Activated CD4-positive, alpha-beta T cell treated with anti-CD3 and anti-CD28 coated beads, Interleukin-2, amount 50 U/mL, for 48 hours (primary cell): ENCODE results near the gene SCN2A.

Source experiments
- DNase-seq, 2 experiments: peaks; one replicate each; pipeline ENCODE4 v3.0.0-alpha.2; 2020

The SCN2A gene

GRCh38 chr2:165348441-165348840, 109.2 kb downstream of the SCN2A start:
- no peak for DNase-seq

GRCh38 chr2:165349181-165349580, 110.0 kb downstream of the SCN2A start:
- no peak for DNase-seq

GRCh38 chr2:165357758-165358157, 118.5 kb downstream of the SCN2A start:
- no peak for DNase-seq

- DNase-seq, result no peak
Observed at GRCh38 chr2:165361514-165361913, 122.3 kb downstream of the SCN2A start.

- no peak for DNase-seq
Observed at GRCh38 chr2:165369131-165369897, 130.1 kb downstream of the SCN2A start.

GRCh38 chr2:165369898-165370296, 130.7 kb downstream of the SCN2A start:
- no peak for DNase-seq

- DNase-seq, result no peak
Observed at GRCh38 chr2:165371356-165371755, 132.1 kb downstream of the SCN2A start.

GRCh38 chr2:165373278-165374010, 134.2 kb downstream of the SCN2A start:
- no peak for DNase-seq

GRCh38 chr2:165376571-165376975, 137.4 kb downstream of the SCN2A start:
- DNase-seq, result no peak

- DNase-seq, result no peak
Observed at GRCh38 chr2:165382362-165382761, 143.1 kb downstream of the SCN2A start.

- DNase-seq, result no peak
Observed at GRCh38 chr2:165390875-165391274, 151.7 kb downstream of the SCN2A start.

- DNase-seq, result no peak
Observed at GRCh38 chr2:165391791-165392190, 152.6 kb downstream of the SCN2A start.

GRCh38 chr2:165398603-165399002, 159.4 kb downstream of the SCN2A start:
- peak; percentile 7 to 20 for DNase-seq

- DNase-seq, result no peak
Observed at GRCh38 chr2:165401285-165401852, 162.2 kb downstream of the SCN2A start.

GRCh38 chr2:165402162-165402561, 162.9 kb downstream of the SCN2A start:
- DNase-seq, result no peak

GRCh38 chr2:165406173-165406572, 167.0 kb downstream of the SCN2A start:
- no peak for DNase-seq

GRCh38 chr2:165407466-165407865, 168.3 kb downstream of the SCN2A start:
- DNase-seq, result no peak

- no peak for DNase-seq
Observed at GRCh38 chr2:165408186-165408585, 169.0 kb downstream of the SCN2A start.

GRCh38 chr2:165410276-165410675, 171.1 kb downstream of the SCN2A start:
- no peak for DNase-seq

GRCh38 chr2:165414187-165414586, 175.0 kb downstream of the SCN2A start:
- DNase-seq, result no peak

- DNase-seq, result no peak
Observed at GRCh38 chr2:165417009-165417408, 177.8 kb downstream of the SCN2A start.

GRCh38 chr2:165420231-165420630, 181.0 kb downstream of the SCN2A start:
- no peak for DNase-seq

- DNase-seq, result no peak
Observed at GRCh38 chr2:165423081-165423480, 183.9 kb downstream of the SCN2A start.

GRCh38 chr2:165425556-165425955, 186.3 kb downstream of the SCN2A start:
- no peak for DNase-seq
